Trophoblast cell (in vitro differentiated cells and primary cell): Measurements from ENCODE around the gene ARID3A.
A peak's percentile ranks its signal among the peaks of the same experiment; 100 is the strongest.

ENCODE experiments used
- DNase-seq, 2 donors: peaks; one replicate each; pipeline ENCODE4 v3.0.0-alpha.2; 2016
- H2AFZ ChIP-seq: 2 replicates; pipeline ENCODE4 v1.6.1; 2013; ENCODE audit warnings: low read length, moderate library complexity, mild to moderate bottlenecking; ENCODE audit not compliant: insufficient read depth, poor library complexity
- H2AK5ac ChIP-seq: 2 replicates; pipeline ENCODE4 v1.6.1; 2013; ENCODE audit warnings: mild to moderate bottlenecking, low read length
- H2BK120ac ChIP-seq: 2 replicates; pipeline ENCODE4 v1.6.1; 2013; ENCODE audit warnings: low read length, mild to moderate bottlenecking, moderate library complexity; ENCODE audit not compliant: insufficient read depth, poor library complexity
- H2BK12ac ChIP-seq: 2 replicates; pipeline ENCODE4 v1.6.1; 2013; ENCODE audit warnings: mild to moderate bottlenecking, low read length, moderate library complexity
- H2BK5ac ChIP-seq: 2 replicates; pipeline ENCODE4 v1.6.1; 2013; ENCODE audit warnings: low read length, low read depth, moderate library complexity, mild to moderate bottlenecking; ENCODE audit not compliant: poor library complexity
- H3K14ac ChIP-seq: 2 replicates; pipeline ENCODE4 v1.6.1; 2013; ENCODE audit warnings: mild to moderate bottlenecking, low read length
- H3K18ac ChIP-seq: 2 replicates; pipeline ENCODE4 v1.6.1; 2013; ENCODE audit warnings: mild to moderate bottlenecking, low read length
- H3K23ac ChIP-seq: 2 replicates; pipeline ENCODE4 v1.6.1; 2013; ENCODE audit warnings: low read length
- H3K27ac ChIP-seq: 2 replicates; pipeline ENCODE4 v1.5.1; 2013; ENCODE audit warnings: low read depth, mild to moderate bottlenecking, inconsistent platforms, low read length, moderate library complexity
- H3K27me3 ChIP-seq: 2 replicates; pipeline ENCODE4 v1.6.1; 2013; ENCODE audit warnings: inconsistent platforms, mild to moderate bottlenecking, low read length, moderate library complexity; ENCODE audit not compliant: insufficient read depth
- H3K36me3 ChIP-seq, 2 experiments: 1 replicate in 1 of 2; 2 replicates in 1 of 2; pipeline ENCODE4 v1.6.1; 2013; ENCODE audit warnings: low read length in 2 of 2, mild to moderate bottlenecking in 2 of 2, moderate library complexity in 1 of 2; ENCODE audit not compliant: insufficient read depth in 2 of 2, control insufficient read depth in 1 of 2
- H3K4ac ChIP-seq: 2 replicates; pipeline ENCODE4 v1.6.1; 2013; ENCODE audit warnings: low read depth, mild to moderate bottlenecking, low read length, moderate library complexity
- H3K4me1 ChIP-seq, 2 experiments: 1 replicate in 1 of 2; 2 replicates in 1 of 2; pipeline ENCODE4 v1.6.1; 2013; ENCODE audit warnings: low read length in 2 of 2, mild to moderate bottlenecking in 2 of 2, moderate library complexity in 1 of 2; ENCODE audit not compliant: insufficient read depth in 2 of 2, control insufficient read depth in 1 of 2
- H3K4me2 ChIP-seq: 2 replicates; pipeline ENCODE4 v1.6.1; 2013; ENCODE audit warnings: inconsistent platforms, mild to moderate bottlenecking, low read length, moderate library complexity
- H3K4me3 ChIP-seq: 2 replicates; pipeline ENCODE4 v1.5.1; 2013; ENCODE audit warnings: mild to moderate bottlenecking, low read depth, low read length, inconsistent platforms
- H3K79me1 ChIP-seq: one replicate; pipeline ENCODE4 v1.6.1; 2013; ENCODE audit warnings: low read length
- H3K79me2 ChIP-seq: 2 replicates; pipeline ENCODE4 v1.6.1; 2013; ENCODE audit warnings: low read length, mild to moderate bottlenecking; ENCODE audit not compliant: control insufficient read depth, insufficient read depth, poor library complexity
- H3K9ac ChIP-seq: 2 replicates; pipeline ENCODE4 v1.6.1; 2013; ENCODE audit warnings: mild to moderate bottlenecking, low read length
- H3K9me3 ChIP-seq: 2 replicates; pipeline ENCODE4 v1.6.1; 2013; ENCODE audit warnings: low read depth, mild to moderate bottlenecking, control low read depth, inconsistent platforms, low read length; ENCODE audit not compliant: insufficient read depth
- H4K12ac ChIP-seq: 2 replicates; pipeline ENCODE4 v1.6.1; 2013; ENCODE audit warnings: low read depth, mild to moderate bottlenecking, low read length, moderate library complexity
- H4K8ac ChIP-seq: 2 replicates; pipeline ENCODE4 v1.6.1; 2013; ENCODE audit warnings: low read depth, mild to moderate bottlenecking, low read length, moderate library complexity
- H4K91ac ChIP-seq: one replicate; pipeline ENCODE4 v1.6.1; 2013; ENCODE audit warnings: low read depth, mild to moderate bottlenecking, low read length, moderate library complexity
- WGBS: extraction: QIAGEN DNeasy Blood & Tissue Kit; methylation state at CpG from one replicate; pipeline ENCODE4 v1.1.7; 2013; ENCODE audit warnings: missing lambda C conversion rate; ENCODE audit not compliant: insufficient read length, insufficient coverage; ENCODE audit errors: extremely low coverage; 5-methylcytosine and 5-hydroxymethylcytosine counted together

The ARID3A gene

GRCh38 chr19:918481-919198 is 7.2 kb upstream of the ARID3A start:
- Histone ChIP-seq H3K4me2 (no peak overlapping the region), H4K91ac (no peak overlapping the region), H3K9ac (no peak overlapping the region), H2AFZ (no peak overlapping the region), H4K12ac (no peak overlapping the region), H3K18ac (no peak overlapping the region), H3K4ac (no peak overlapping the region), H3K79me1 (peaks cover 7% of the 10 kb centered on the region), H2BK5ac (no peak overlapping the region), H3K27ac (no peak overlapping the region), H3K27me3 (peaks cover 40% of the 10 kb centered on the region), H3K79me2 (peaks cover 2% of the 10 kb centered on the region), H3K9me3 (peaks cover 11% of the 10 kb centered on the region), H3K4me3 (no peak overlapping the region), H2AK5ac (no peak overlapping the region), H3K4me1 (peaks cover 13 to 24% of the 10 kb centered on the region in 2 experiments), H2BK12ac (no peak overlapping the region), H3K14ac (no peak overlapping the region), H3K36me3 (no peaks in the 10 kb centered on the region), H3K23ac (no peak overlapping the region), H4K8ac (no peak overlapping the region), H2BK120ac (no peak overlapping the region)
- no CpG with 5 or more reads among the region's 58 CpGs for WGBS
- no peak for DNase-seq

GRCh38 chr19:919199-920050 is 6.4 kb upstream of the ARID3A start:
- no peak overlapping the region for H4K8ac ChIP-seq
- no CpG with 5 or more reads among the region's 68 CpGs for WGBS

GRCh38 chr19:920051-920864 is 5.6 kb upstream of the ARID3A start:
- Histone ChIP-seq H2BK5ac (no peak overlapping the region), H3K4ac (no peak overlapping the region), H3K27ac (no peak overlapping the region), H3K18ac (no peak overlapping the region), H2BK120ac (no peak overlapping the region), H3K36me3 (no peaks in the 10 kb centered on the region), H4K12ac (no peak overlapping the region), H4K91ac (no peak overlapping the region), H3K4me3 (no peak overlapping the region), H2AK5ac (no peak overlapping the region), H2BK12ac (no peak overlapping the region), H3K4me1 (peaks cover 18 to 32% of the 10 kb centered on the region in 2 experiments), H3K9me3 (peaks cover 13% of the 10 kb centered on the region), H3K14ac (no peak overlapping the region), H4K8ac (no peak overlapping the region), H3K79me2 (peaks cover 9% of the 10 kb centered on the region), H3K9ac (no peak overlapping the region), H2AFZ (peak overlapping the region; percentile 39), H3K4me2 (peak overlapping the region; percentile 54), H3K27me3 (peaks cover 40% of the 10 kb centered on the region), H3K23ac (no peak overlapping the region), H3K79me1 (peaks cover 23% of the 10 kb centered on the region)
- WGBS, result no CpG with 5 or more reads among the region's 84 CpGs
- DNase-seq, result peak; percentile 51 to 62

More at GRCh38 chr19:919199-920050, 6.4 kb upstream of the ARID3A start:
- Histone ChIP-seq H3K27ac (no peak overlapping the region), H3K14ac (no peak overlapping the region), H2AK5ac (no peak overlapping the region), H3K23ac (no peak overlapping the region), H2BK5ac (no peak overlapping the region), H3K18ac (no peak overlapping the region), H3K79me2 (peaks cover 2% of the 10 kb centered on the region), H3K4me2 (peak overlapping the region; percentile 54), H3K9ac (no peak overlapping the region), H3K4ac (no peak overlapping the region), H2BK120ac (no peak overlapping the region), H4K91ac (no peak overlapping the region), H3K36me3 (no peaks in the 10 kb centered on the region), H3K4me3 (no peak overlapping the region), H3K9me3 (peaks cover 13% of the 10 kb centered on the region), H3K27me3 (peaks cover 40% of the 10 kb centered on the region), H3K4me1 (peaks cover 18 to 30% of the 10 kb centered on the region in 2 experiments), H3K79me1 (peaks cover 15% of the 10 kb centered on the region), H2AFZ (no peak overlapping the region), H2BK12ac (no peak overlapping the region), H4K12ac (no peak overlapping the region)
- peak; percentile 87 to 92 for DNase-seq

GRCh38 chr19:924553-925086 is 1.2 kb upstream of the ARID3A start:
- Histone ChIP-seq H2AK5ac (peak overlapping the region; percentile 73), H3K4ac (peak overlapping the region; percentile 87), H3K14ac (peak overlapping the region; percentile 86), H2AFZ (peak overlapping the region; percentile 85), H3K27ac (peak overlapping the region; percentile 98), H4K12ac (peak overlapping the region; percentile 58), H4K8ac (peak overlapping the region; percentile 84), H3K18ac (peak overlapping the region; percentile 83), H3K79me1 (peaks cover 47% of the 10 kb centered on the region), H3K9ac (peak overlapping the region; percentile 1), H3K4me1 (peaks cover 24 to 34% of the 10 kb centered on the region in 2 experiments), H3K27me3 (peaks cover 15% of the 10 kb centered on the region), H2BK12ac (peak overlapping the region; percentile 76), H3K23ac (no peak overlapping the region), H3K4me3 (peak overlapping the region; percentile 98), H2BK5ac (peak overlapping the region; percentile 91), H3K36me3 (peaks cover 12% of the 10 kb centered on the region in 2 experiments), H4K91ac (peak overlapping the region; percentile 96), H2BK120ac (peak overlapping the region; percentile 96), H3K79me2 (peaks cover 35% of the 10 kb centered on the region), H3K9me3 (peaks cover 5% of the 10 kb centered on the region), H3K4me2 (peak overlapping the region; percentile 59)
- peak in 1 of 2 donors; percentile 35 for DNase-seq
- no CpG with 5 or more reads among the region's 31 CpGs for WGBS
